ENCODE results near the gene GRIN3A. TPM values are rescaled to one million over a fixed set of nuclear protein-coding genes. Genes with fewer than 3 reads are reported as not detected.
A peak's percentile ranks its signal among the peaks of the same experiment; 100 is the strongest.

The GRIN3A gene
- total RNA-seq, 2 donors from 2014 or later, result not detected

- peaks cover 17% of the 10 kb centered on the region for H3K4me1 Mint-ChIP-seq
- H3K27ac Mint-ChIP-seq, result no peak overlapping the region
- H3K36me3 Mint-ChIP-seq (ENCODE audit: low read depth), result peaks cover 12% of the 10 kb centered on the region
- ATAC-seq (no peak), DNase-seq (no peak)
- no peaks in the 10 kb centered on the region for H3K27me3 Mint-ChIP-seq
- H3K4me3 Mint-ChIP-seq, result no peak overlapping the region
- no peaks in the 10 kb centered on the region for H3K9me3 ChIP-seq (ENCODE audit: control insufficient read depth, low read length, poor library complexity, severe bottlenecking)
Observed at GRCh38 chr9:101536938-101537337, 201.5 kb downstream of the GRIN3A start.

- ATAC-seq, result no peak
- peaks cover 12% of the 10 kb centered on the region for H3K36me3 Mint-ChIP-seq (ENCODE audit: low read depth)
- no peak for DNase-seq
- H3K27ac Mint-ChIP-seq, result no peak overlapping the region
- peaks cover 17% of the 10 kb centered on the region for H3K4me1 Mint-ChIP-seq
- no peak overlapping the region for H3K4me3 Mint-ChIP-seq
- H3K9me3 ChIP-seq (ENCODE audit: control insufficient read depth, low read length, poor library complexity, severe bottlenecking), result no peaks in the 10 kb centered on the region
- H3K27me3 Mint-ChIP-seq, result no peaks in the 10 kb centered on the region
Observed at GRCh38 chr9:101536351-101536750, 202.1 kb downstream of the GRIN3A start.

DNA sequence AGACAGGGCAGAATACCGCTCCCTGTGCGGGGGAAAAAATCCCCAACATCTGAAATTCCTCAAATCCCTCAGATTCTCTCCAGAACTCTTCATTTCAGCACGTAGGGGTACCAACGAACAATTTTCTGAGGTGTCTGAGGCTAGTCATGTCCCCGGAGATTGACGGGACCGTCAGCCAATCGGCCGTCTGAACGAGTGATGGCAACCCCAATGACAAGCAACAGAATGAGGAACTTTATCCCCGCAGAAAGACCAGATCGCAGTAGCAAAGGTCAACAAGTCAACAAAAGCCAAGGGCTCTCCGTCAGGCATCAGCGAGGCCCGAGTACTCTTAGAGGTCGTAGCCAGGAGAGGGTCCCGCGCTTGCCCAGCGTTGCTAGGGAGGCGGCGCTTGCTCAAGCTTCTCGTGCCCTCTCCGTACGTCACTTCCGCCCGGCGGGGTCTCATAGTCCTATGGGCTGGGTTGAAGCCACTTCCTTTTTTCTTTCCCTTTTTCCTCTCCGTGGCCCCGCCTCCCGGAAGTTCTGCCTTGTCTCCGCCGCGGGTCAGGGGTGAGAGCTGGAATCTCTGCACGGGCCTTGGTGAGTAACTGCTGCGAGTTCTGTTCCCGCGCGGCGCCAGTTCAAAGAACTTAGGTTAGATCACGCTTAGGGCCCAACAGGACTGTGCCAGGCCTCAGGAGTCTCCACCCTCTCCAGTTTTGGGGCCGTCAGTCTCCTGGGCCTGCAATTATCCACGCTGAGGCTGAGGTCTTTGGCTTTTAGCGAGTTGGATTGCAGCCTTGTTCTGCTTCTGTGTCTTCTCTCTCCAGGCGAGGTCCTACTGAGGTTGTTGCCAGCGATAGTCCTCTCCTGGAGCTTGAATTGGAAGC, 204.9 kb downstream of the GRIN3A start, which contains the start of gene RNF20:
Gene RNF20 (plus strand): TSS at position 520 of the 871 bp plus-strand sequence. CDS start 1,571 bp downstream, outside the sequence.
- Mint-ChIP-seq H3K4me1 (peaks cover 18% of the 10 kb centered on the region), H3K27me3 (peaks cover 10% of the 10 kb centered on the region), H3K27ac (peak within 1 kb of the TSS; percentile 97), H3K36me3 (ENCODE audit: low read depth) (peaks cover 9% of the 10 kb centered on the region), H3K4me3 (peak within 1 kb of the TSS; percentile 95)
- DNase-seq, result peak; percentile 95 to 98 (median 97)
- peak; percentile 94 for ATAC-seq
- no peaks in the 10 kb centered on the region for H3K9me3 ChIP-seq (ENCODE audit: control insufficient read depth, low read length, poor library complexity, severe bottlenecking)

DNA sequence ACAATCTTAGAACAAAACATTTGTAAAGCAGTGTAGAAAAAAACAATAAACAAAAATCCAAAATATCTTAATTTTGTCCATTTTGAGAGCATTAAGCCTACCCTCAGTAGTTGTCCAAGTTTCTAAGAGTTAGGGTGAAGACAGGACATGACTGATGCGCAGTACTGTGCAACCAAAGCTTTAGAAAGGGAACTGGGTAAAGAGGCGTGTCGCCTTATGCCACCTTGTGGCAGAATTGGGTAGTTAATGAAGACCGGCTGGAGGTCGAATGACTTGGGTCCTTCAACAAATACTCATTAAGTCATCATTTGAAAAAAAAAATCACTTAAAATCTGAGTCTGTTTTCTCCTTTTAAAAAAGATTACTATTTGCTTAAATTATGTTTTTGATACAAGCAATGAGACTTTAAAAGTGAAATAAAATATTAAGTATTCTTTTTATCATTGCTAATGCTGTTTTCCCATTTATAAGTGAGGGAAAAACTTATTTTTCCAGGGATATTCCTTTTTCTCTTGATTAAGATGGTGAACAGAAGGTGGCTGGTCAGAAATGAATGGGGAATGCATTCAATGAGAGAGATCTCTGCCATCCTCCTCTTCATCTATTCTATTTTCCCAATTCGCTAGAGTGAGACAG, 208.3 kb downstream of the GRIN3A start:
- H3K27me3 Mint-ChIP-seq, result peaks cover 20% of the 10 kb centered on the region
- H3K27ac Mint-ChIP-seq, result no peak overlapping the region
- H3K4me1 Mint-ChIP-seq, result peaks cover 10% of the 10 kb centered on the region
- DNase-seq (peak; percentile 26 to 49 (median 39)), ATAC-seq (peak; percentile 38)
- H3K4me3 Mint-ChIP-seq, result no peak overlapping the region
- peaks cover 4% of the 10 kb centered on the region for H3K36me3 Mint-ChIP-seq (ENCODE audit: low read depth)
- H3K9me3 ChIP-seq (ENCODE audit: control insufficient read depth, low read length, poor library complexity, severe bottlenecking), result no peaks in the 10 kb centered on the region

- ATAC-seq, result no peak
- H3K36me3 Mint-ChIP-seq (ENCODE audit: low read depth), result peaks cover 2% of the 10 kb centered on the region
- H3K9me3 ChIP-seq (ENCODE audit: control insufficient read depth, low read length, poor library complexity, severe bottlenecking), result no peaks in the 10 kb centered on the region
- H3K27me3 Mint-ChIP-seq, result peaks cover 41% of the 10 kb centered on the region
- no peak overlapping the region for H3K27ac Mint-ChIP-seq
- no peak overlapping the region for H3K4me3 Mint-ChIP-seq
- H3K4me1 Mint-ChIP-seq, result peaks cover 4% of the 10 kb centered on the region
- DNase-seq, result no peak
Observed at GRCh38 chr9:101528015-101528414, 210.4 kb downstream of the GRIN3A start.

- Mint-ChIP-seq H3K4me1 (peaks cover 4% of the 10 kb centered on the region), H3K4me3 (no peak overlapping the region), H3K27ac (no peak overlapping the region), H3K36me3 (ENCODE audit: low read depth) (peaks cover 2% of the 10 kb centered on the region), H3K27me3 (peaks cover 50% of the 10 kb centered on the region)
- DNase-seq, result no peak
- no peak for ATAC-seq
- no peaks in the 10 kb centered on the region for H3K9me3 ChIP-seq (ENCODE audit: control insufficient read depth, low read length, poor library complexity, severe bottlenecking)
Observed at GRCh38 chr9:101527066-101527465, 211.4 kb downstream of the GRIN3A start.

DNA sequence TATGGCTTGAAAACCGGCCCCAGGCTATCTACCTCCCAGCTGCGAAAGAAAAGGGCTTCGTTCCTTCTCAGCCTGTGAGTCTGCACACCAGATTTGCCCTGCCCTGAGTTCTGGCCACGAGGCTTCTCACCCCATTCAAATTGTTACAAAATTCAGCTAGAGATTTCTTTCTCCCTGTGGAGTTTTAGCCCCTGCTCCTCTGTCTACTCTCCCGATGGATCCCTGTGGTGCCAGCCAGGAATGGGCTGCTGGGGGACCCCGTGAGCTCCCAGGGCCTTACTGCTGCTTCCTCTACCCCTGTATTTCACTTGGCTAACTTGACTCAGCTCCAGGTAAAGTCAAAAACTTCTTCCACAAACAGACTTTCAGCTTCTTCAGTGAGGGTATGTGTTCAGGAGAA, 214.1 kb downstream of the GRIN3A start:
- DNase-seq, result no peak
- Mint-ChIP-seq H3K36me3 (ENCODE audit: low read depth) (peaks cover 2% of the 10 kb centered on the region), H3K27me3 (peaks cover 60% of the 10 kb centered on the region), H3K27ac (no peak overlapping the region), H3K4me1 (peaks cover under 1% of the 10 kb centered on the region), H3K4me3 (no peak overlapping the region)
- no peak for ATAC-seq
- H3K9me3 ChIP-seq (ENCODE audit: control insufficient read depth, low read length, poor library complexity, severe bottlenecking), result no peaks in the 10 kb centered on the region

Other genes with a start within 250 kb of the GRIN3A start
- gene RNF20, start 204.8 kb downstream of the GRIN3A start, total RNA-seq, result 10 to 100 TPM; 29.8 to 34.9 TPM
- not detected for gene PPP3R2, start 143.7 kb downstream of the GRIN3A start, total RNA-seq